PC-9 (cell line): Measurements from ENCODE around the gene MATN1.

Experiments used
- EZH2 ChIP-seq: fragments of 200-600 bp; sonication (generic); IDR thresholded peaks from 2 replicates; pipeline ENCODE4 v1.8.0; 2017; ENCODE audit warnings: antibody characterized with exemption, low read depth
- TF ChIP-seq, protein P1 (sequence below): fragments of 200-600 bp; sonication (generic); conservative IDR thresholded peaks from 2 replicates; pipeline ENCODE4 v1.6.1; 2017; ENCODE audit warnings: mixed run types, antibody characterized with exemption, mild to moderate bottlenecking, moderate library complexity

DNA sequence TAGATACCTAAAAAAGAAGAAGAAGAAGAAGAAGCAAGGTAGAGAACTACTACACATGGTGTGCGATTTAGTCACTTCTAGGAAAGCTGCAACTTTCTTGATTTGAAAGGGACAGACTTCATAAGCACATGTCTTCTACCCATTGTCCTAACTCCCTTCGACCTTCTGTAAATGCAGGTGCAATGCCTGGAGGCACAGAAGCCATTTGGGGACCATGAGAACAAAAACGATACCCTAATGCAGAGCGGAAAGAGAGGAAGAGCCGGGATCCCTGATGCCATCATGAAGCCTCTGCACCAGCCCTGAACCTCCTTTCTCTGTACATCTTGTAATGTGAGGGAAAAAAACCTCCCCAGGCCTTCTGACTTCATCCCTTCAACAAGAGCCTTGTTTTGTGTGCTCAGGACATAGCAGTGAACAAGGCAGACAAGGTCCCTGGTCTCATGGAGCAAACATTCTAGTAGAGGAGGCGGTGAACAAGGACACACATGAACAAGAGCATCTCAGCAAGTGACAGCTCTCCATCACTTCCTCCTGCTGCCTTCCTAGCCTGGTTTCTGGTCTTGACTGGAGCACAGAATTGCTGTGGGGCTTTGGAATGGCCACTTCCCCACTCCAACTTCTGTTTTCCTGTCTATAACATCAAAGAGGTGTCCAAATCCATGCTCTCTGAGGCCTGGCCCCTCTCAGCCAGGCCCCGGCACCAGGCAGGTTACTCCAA lies 39.7 kb upstream of the MATN1 start:
- TF ChIP-seq, protein P1, sequence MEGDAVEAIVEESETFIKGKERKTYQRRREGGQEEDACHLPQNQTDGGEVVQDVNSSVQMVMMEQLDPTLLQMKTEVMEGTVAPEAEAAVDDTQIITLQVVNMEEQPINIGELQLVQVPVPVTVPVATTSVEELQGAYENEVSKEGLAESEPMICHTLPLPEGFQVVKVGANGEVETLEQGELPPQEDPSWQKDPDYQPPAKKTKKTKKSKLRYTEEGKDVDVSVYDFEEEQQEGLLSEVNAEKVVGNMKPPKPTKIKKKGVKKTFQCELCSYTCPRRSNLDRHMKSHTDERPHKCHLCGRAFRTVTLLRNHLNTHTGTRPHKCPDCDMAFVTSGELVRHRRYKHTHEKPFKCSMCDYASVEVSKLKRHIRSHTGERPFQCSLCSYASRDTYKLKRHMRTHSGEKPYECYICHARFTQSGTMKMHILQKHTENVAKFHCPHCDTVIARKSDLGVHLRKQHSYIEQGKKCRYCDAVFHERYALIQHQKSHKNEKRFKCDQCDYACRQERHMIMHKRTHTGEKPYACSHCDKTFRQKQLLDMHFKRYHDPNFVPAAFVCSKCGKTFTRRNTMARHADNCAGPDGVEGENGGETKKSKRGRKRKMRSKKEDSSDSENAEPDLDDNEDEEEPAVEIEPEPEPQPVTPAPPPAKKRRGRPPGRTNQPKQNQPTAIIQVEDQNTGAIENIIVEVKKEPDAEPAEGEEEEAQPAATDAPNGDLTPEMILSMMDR = no peak
- TF ChIP-seq EZH2 = no peak
